CD4-positive, alpha-beta T cell treated with Interleukin-6 for 4 hours (primary cell): ENCODE data around the gene RTP5.

Experiments
- DNase-seq: peaks from one replicate; pipeline ENCODE4 v3.0.0-alpha.2; 2020; ENCODE audit warnings: mixed read lengths

The RTP5 gene

DNA sequence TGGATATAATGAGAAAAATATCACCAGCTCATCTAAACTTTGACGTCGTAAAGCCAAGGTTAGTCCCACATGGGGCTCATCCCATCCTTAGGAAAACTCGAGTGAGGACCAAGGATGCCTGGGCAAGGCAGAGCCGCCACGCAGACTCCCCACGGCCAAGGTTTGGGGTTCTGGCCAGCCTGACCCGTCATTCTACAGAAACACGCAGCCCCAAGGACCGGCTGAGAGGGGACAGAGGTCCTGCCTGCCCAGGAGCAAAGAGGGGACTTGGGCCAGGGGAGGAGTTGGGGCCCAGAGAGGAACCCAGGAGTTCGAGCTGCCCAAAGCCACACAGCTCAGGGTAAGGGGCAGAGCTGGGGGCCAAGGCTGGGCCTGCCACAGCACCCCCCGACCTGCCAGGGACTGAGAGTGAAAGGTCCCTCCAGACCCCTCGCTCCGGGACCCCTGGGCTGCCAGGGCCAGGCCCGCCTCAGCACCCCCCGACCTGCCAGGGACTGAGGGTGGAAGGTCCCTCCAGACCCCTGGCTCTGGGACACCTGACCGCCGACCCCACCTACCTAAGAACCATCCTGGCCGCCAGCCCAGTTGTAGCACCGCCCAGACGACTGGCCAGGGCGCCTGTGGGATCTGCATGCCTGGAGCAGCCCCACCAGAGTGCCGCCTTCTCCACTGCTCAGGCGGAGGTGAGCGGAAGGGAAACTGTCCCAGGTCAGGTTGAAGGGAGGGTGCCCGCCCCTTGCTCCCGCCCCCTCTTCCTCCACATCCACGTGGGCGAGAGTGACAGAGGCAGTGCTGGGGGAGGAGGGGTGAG lies 11.1 kb upstream of the RTP5 start, which contains the start of gene PDCD1:
Gene PDCD1, minus strand, starts transcription at position 689 of the 811 bp plus-strand sequence. Its CDS starts 56 bp downstream, at position 633.
- DNase-seq, result peak; percentile 77

DNA sequence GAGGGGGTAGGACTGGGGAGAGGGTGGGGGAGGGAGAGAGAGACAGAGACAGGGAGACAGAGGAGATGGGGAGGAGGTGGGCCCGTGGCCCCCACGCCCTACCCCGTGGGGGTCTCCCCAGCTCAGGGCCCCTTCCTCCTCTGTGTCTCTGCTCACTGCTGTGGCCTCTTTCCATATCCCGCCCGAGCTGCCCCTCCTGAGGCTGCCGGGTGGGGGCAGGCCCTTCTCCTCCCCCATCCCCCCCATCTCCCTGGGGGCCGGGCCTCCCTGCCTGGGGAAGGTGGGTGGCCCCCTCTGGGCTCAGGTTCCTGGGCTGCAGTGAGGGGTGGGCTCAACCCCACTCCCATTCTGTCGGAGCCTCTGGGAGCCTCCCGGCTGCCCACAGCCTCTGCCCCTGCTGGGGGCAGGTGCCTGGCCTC lies 10.5 kb upstream of the RTP5 start:
- DNase-seq, result no peak

DNA sequence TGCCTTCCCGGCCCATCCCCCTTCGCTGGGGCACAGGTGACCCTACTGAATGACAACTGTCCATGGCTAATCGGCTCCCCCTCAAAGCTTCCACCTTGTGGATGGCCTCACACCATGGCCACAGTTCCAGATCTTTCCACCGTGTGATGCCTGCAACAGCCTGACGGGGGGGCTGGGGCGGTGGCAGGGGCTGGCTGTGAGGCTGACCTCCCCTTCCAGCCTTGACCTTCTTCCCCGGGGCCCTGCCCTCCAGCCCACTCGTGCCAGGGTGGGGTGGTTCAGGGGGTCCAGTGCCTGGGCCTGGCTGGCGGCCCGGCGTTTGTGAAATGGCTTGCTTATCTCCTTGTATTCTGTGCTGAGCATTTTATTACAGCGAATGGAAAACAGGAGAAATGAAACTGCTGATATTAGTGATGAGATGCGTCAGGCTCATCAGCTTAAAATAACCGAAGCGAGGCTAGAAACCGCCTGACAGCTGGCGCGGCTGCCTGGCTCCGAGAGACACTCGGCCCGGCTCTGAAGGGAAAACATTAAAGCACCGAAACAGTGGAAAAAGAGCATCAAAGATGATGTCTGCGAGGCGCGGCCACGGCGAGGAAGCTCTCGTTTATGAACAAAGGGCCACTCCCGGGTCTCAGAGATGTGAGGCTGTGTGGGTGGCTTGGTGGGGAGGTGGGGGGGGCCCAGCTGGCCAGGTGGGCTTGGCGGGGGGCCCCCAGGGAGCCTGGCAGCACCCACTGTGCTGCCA lies 9.9 kb upstream of the RTP5 start:
- peak; percentile 51 for DNase-seq

DNA sequence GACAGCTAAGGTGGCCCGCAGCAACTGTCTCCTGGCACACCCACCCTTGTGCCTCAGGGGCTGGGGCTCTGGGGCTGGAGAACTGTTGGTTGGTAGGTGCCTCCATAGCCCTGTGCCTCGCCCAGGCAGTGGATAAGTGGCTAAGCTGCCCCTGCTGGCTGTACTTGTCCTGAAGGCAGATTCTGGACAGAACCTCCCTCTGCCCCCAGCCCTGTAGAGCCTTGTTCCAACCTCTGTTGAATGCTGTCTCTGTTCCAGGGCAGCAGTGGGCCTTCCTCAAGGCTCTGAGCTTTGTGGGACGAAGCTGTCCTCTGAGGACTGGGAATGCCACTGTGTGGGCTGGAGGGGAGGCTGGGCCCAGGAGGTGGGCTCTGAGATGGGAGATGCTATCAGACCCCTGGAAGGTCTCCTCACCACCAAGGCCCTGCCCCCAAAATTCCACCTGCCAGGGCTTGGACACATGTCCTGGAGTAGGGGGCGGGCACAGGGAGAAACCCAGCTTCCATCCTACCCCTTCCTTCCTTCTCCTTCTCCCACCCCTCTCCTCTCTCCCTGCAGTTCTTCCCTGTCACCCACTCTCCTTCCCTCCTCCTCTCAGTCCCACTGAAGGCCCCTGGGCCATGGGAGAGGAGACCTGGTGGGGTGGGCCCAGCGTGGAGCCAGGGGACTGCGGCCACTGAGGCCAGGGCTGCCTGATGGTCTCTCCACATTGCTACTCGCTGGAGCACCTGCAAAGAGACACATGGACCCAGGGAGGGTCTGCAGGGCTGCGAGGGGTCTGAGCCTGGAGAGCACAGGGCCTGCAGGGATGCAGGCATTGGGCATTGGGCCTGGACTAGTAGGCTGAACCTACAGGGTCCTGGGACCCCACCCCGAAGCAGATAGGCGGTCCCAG lies 9.1 kb upstream of the RTP5 start:
- peak; percentile 1 for DNase-seq

DNA sequence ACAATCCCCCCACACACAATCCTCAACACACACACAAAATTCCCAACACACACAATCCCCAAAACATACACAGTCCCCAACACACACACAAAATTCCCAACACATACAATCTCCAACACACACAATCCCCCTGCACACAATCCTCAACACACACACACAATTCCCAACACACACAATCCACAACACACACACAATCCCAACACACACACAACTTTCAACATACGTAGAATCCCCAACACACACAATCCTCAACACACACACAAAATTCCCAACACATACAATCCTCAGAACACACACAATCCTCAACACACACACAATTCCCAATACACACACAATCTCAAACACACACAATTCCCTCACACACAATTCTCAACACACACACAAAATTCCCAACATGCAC lies 8.3 kb upstream of the RTP5 start:
- no peak for DNase-seq

DNA sequence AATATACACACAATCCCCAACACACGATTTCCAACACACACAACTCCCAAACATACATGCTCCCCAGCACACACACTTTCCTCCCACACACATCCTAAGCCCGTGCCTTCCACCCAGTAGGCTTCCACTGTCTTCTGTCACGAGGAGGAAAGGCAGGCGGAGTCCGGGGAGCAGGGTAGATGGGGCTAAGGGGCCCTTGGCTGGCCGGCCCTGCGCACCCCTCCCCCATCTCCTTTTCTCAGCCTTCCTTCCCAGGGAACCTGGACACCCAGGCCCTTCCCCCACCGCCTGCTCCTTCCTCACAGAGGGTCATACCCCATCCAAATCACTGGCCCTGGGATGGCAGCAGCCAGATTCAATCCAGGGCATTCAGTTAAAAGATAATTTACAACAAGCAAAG lies 7.4 kb upstream of the RTP5 start:
- no peak for DNase-seq

DNA sequence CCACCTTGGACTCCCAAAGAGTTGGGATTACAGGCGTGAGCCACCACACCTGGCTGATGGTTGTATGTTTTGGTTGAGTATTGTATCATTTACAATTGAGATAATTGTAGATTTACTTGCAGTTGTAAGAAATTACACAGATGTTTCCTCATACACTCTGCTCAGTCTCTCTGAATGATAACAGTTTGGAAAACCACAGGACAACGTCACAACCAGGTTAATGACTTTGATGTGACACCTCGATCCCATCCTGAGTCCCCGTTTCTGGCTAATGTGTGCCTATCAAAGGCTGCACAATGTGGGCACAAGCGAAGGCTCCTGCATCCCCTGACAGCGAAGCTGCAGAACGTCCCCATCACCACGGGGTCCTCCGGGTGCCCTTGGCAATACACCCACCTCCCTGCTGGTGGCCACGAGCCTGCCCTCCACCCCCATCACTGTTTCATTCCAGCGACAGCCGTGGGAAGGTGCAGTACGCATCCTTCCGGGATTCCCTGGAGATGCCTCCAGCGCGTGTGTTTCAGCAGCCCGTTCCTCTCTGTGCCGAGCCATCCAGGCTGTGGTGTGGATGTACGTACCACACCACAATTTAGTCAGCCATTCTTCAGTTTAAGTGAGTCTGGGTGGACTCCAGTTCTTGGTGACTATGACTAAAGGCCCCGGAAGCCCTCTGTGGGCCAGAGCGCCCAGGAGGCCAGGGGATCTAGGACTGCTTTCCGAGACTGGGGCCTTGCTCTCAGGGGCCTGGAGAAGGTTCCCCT lies 6.6 kb upstream of the RTP5 start:
- DNase-seq, result peak; percentile 0

DNA sequence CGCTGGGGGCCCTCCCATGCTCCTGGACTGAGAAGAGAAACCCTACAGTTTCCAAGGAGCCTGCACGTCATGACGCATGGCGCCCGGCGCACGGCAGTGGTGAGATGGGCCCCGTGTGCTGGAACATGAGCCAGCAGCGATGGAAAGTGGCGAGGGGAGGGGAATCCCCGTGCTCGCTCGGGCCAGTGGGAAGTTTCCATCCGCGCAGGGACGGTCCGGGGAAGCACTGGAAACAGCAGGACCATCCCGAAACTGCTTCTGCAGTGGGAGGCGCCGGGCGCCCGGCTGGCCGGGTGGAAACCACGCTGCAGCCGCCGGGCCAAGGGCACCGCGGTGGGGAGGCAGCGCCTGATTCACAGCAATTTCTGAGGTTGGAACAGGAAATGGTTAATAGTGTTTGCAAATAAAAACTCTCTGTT lies 6.0 kb upstream of the RTP5 start:
- peak; percentile 34 for DNase-seq

DNA sequence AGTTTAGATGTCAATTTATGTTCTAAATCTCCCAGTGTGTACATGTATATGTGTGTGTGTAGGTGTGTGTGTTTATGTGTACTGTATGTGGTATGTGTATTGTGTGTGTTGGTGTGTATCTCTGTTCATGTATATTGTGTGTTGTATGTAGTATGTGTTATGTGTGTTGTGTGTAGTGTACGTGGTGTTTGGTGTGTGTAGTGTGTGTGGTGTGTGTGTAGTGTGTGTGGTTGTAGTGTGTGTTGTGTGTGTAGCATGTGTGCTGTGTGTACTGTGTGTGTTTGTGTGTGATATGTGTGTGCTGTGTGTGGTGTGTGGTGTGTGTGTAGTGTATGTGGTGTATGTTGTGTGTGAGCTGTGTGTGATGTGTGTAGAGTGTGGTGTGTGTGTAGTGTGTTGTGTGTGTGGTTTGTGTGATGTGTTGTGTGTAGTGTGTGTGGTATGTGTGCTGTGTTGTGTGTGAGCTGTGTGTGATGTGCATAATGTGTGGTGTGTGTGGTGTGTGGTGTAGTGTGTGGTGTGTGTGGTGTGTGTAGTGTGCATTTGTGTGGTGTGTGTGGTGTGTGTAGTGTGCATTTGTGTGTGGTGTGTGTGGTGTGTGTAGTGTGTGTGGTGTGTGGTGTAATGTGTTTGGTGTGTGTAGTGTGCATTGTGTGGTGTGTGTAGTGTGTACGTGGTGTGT lies 5.2 kb upstream of the RTP5 start:
- no peak for DNase-seq

DNA sequence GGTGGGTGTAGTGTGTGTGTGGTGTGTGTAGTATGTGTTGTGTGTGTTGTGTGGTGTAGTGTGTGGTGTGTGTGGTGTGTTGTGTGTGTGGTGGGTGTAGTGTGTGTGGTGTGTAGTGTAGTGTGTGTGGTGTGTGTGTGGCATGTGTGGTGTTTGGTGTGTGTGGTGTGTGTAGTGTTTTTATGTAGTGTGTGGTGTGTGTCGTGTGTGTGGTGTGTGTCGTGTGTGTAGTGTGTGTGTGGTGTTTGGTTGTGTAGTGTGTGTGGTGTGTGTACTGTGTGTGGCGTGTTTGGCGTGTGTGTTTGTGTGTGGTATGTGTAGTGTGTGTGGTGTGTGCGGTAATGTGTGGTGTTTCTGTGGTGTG lies 4.7 kb upstream of the RTP5 start:
- DNase-seq, result peak; percentile 0

DNA sequence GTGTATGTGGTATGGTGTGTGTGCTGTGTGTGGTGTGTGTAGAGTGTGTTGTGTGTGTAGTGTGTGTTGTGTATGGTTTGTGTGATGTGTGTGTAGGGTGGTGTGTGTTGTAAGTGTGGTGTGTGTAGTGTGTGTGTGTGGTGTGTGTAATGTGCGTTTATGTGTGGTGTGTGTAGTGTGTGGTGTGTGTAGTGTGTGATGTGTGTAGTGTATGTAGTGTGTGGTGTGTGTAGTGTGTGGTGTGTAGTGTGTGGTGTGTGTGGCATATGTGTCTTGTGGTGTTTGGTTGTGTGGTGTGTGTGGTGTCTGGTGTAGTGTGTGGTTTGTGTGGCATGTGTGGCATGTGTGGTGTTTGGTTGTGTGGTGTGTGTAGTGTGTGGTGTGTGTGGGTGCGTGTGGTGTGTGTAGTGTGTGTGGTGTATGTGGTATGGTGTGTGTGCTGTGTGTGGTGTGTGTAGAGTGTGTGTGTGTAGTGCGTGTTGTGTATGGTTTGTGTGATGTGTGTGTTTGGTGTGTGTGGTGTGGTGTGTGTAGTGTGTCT lies 4.0 kb upstream of the RTP5 start:
- peak; percentile 0 for DNase-seq

DNA sequence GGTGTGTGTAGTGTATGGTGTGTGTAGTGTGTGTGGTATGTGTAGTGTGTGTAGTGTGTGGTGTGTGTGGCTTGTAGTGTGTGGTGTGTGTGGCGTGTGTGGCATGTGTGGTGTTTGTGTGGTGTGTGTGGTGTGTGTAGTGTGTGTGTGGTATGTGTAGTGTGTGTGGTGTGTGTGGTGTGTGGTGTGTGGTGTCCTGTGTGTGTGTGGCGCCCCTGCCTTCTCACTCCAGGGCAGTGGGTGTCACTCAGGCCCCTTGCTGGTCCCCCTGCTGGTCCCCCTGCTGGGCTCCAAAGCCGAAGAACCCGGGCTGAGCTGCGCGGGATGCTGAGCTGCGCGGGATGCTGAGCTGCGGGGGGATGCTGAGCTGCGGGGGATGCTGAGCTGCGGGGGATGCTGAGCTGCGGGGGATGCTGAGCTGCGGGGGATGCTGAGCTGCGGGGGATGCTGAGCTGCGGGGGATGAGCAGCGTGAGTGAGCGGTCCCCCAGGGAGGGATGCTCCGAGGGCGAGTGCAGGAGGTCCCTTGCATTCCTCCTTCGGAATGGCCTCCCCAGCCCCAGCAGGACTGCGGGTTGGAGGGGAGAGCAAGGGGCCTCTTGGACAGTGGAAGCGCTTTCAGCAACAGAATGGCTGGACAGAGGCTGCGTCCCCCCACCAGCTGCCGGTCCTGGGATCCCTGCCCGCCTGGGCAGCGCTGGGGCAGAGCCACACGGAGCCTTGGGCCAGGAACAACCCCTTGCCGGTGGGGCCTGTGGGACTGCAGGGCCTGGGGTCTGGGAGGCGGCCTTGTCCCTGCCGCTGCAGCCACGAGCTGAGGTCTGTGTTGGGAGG lies 3.4 kb upstream of the RTP5 start:
- peak; percentile 1 for DNase-seq

DNA sequence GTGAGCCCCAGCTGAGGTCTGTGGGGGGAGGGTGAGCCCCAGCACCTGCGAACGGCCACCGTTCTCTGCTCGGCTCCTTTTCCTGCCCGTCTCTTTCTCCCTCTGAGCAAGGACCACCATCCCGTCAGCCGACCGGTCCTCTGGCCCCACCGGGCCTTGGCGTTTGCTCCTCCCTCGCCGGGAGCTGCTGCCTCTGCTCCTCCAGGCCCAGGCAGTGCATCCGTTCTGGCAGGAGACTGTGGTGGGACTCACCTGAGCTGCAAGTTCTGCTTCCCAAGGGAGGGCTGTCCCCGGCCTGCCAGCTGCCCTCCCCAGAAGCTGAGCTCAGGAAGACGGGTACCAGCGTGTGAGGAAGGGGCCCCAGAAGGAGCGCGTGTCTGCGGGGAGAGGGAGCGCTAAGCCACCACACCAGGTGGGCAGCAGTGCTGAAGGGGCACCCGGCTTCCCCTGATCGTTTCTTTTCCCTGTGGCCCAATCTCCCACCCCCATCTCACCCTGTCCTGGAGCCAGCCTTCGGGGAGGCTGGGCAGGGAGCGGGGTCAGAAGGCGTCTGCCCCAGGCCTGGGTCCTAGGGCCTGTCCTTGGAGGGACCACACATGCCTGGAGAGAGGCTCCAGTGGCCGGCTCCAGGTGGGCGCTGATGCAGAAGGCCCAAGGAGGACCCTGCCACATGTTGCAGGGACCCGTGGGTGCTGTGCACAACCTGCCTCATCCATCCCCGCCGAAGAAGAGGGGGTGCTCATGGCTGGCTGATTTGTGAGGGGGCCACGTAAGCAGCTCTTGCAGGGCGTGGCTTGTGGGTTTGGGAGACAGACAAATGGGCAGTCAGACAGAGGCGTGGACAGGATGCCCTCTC lies 2.5 kb upstream of the RTP5 start:
- DNase-seq, result peak; percentile 4

DNA sequence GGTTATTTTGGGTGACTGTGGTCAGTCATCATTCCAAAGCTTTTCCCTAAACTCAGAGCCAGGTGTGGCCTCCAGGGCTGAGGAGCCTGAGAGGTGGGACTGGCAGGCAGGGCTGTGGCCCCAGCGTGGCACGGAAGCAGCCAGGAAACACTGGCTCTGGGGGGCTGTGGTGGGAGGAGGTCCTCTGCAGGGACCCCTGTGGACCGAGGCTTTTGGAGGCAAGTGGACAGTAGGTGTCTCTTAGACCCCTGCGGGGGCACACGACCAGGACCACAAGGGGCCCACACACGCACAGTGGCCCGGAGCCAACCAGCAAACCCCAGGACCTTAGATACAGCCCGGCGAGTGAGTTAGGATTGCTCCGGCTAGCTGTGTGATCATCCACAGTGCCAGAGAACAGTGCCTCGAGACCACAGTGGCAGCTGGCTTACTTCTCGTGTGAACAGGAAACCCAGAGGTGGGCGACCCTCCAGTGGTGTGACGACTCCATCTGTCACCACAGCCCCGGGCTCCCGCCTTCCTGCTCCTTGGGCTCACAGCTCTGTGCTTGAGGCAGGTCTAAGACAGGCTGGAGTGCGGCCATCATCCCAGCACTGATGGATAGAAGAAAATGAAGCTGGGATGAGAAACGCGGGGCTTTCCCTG lies 1.6 kb upstream of the RTP5 start:
- peak; percentile 59 for DNase-seq

DNA sequence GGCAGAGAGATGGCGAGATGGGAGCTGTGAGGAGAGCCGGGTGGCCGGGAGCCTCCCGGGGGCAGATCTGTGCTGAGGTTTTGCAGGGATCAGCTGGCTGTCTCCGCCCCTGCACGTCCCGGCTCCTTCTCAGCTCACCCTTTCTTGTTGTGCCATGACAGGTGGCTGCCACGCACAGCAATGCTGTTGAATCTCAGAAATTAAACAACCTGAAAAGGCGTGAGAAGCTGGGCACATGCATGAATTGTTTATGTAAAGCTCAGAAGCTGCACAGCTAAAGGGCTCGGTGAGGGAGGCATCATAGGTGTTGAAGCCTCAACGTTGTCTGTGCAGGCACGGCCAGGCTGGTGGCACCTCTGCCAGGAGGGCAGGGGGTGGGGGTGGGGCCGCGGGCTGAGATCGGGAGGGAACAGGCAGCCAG lies 858 bp upstream of the RTP5 start:
- DNase-seq, result peak; percentile 48

DNA sequence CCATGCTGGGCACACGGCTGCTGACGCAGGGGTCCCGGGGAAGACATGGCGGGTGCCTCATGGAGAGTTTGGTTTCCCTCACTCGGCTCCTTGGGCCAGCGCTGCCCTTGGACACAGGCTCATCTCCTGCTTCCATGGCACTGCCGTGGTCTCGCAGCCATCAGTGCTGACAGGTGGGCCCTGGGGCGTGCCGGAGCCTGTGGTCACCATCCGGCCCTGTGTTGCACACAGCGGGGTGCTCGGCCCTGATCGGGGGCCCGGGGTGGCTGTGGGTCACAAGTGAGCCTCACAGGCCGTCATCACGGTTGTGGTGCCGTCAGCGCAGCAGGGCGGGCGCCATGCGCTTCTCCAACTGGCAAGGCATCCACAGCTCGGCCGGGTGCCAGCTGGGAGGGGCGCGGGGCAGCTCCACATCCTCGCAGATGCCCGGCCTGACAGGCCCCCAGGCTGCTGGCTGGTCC lies 582 bp downstream of the RTP5 start:
- no peak for DNase-seq

DNA sequence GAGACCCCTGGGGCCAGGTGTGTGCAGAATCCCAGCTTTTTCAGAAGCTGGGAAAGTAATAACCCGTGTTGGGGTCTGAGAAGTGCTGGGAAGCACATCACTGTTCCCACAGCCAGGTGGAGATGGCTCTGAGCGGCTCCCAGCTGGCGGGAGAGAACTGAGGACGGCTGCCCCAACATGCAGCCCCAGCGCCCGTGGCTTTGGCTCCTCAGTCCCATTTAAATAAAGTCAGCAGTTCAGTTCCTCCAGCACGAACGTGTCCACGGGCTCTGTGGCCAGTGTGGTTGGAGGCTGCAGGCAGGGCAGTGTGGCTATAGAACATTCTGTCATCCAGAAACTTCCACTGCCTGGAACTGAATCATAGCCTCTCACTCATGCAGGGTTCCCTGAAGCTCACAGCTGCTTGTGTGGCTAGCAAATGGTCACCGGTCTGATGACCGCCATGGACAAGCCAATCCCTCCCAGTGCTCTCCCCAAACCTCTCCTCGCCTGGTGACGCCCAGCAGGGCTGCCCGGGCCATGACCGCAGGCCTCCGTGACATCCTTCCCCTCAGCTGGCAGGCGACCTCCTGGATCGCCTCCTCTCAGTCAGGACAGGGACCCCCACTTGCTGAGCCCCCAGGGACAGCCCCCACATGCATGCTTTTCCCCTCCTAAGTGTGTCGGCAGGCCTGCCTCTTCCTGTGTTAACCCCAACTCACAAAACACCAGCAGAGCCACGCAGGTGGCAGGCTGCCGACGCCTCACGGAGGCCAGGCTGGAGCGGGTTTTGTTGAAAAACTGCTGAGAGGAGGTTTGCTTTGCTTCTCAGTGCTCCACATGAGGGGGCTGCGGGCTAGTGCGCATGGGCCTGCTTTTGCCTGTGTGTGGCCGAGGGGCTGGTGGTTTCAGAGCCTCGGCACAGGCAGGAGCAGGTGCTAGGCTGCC lies 1.3 kb downstream of the RTP5 start:
- DNase-seq, result peak; percentile 36
